GM21576 (cell line): ENCODE results near the gene HBB.
"Not testable (repeated sequence)": the region's sequence is repeated elsewhere in the genome, so short reads cannot be mapped to it uniquely, and the experiment has no call there.

Source experiments
- ATAC-seq: cut with Tn5 transposase; IDR thresholded peaks from one replicate; pipeline ENCODE4 v1.9.1; 2021; ENCODE audit warnings: mild to moderate bottlenecking, moderate library complexity; ENCODE audit not compliant: unreplicated experiment

The HBB gene

DNA sequence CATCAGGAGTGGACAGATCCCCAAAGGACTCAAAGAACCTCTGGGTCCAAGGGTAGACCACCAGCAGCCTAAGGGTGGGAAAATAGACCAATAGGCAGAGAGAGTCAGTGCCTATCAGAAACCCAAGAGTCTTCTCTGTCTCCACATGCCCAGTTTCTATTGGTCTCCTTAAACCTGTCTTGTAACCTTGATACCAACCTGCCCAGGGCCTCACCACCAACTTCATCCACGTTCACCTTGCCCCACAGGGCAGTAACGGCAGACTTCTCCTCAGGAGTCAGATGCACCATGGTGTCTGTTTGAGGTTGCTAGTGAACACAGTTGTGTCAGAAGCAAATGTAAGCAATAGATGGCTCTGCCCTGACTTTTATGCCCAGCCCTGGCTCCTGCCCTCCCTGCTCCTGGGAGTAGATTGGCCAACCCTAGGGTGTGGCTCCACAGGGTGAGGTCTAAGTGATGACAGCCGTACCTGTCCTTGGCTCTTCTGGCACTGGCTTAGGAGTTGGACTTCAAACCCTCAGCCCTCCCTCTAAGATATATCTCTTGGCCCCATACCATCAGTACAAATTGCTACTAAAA lies at the start of gene HBB:
TSS of gene HBB (minus strand) at position 340 of the 579 bp plus-strand sequence. CDS start at position 290, 50 bp downstream.
- no peak for ATAC-seq

- no peak for ATAC-seq
Measured at GRCh38 chr11:5275369-5276110, 48.7 kb upstream of the HBB start.

GRCh38 chr11:5274395-5274794 lies 47.5 kb upstream of the HBB start:
- ATAC-seq, result no peak

GRCh38 chr11:5272395-5273017 lies 45.6 kb upstream of the HBB start:
- ATAC-seq, result no peak

DNA sequence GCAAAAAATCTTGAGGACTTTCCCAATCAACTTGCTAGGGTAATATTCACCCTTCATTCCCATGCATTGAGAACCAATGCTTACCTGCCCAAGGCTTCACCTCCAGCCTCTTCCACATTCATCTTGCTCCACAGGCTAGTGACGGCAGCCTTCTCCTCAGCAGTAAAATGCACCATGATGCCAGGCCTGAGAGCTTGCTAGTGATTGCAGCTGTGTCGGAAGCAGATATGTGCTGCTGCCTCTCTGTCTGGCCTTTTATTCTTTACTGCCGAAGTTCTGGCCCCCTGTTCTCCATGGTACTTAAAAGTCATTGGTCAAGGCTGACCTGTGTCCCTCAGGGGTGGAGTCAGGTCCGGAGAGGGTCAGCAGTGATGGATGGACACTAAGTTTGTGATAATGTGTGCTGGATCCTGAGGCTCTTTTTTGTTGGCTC lies 42.9 kb upstream of the HBB start, which contains the start of gene HBE1:
TSS of gene HBE1 (minus strand) at position 231 of the 433 bp plus-strand sequence. CDS start at position 176, 55 bp downstream.
- no peak for ATAC-seq

GRCh38 chr11:5267033-5267563 lies 40.2 kb upstream of the HBB start:
- no peak for ATAC-seq

- ATAC-seq, result no peak
Measured at GRCh38 chr11:5266609-5267008, 39.7 kb upstream of the HBB start.

DNA sequence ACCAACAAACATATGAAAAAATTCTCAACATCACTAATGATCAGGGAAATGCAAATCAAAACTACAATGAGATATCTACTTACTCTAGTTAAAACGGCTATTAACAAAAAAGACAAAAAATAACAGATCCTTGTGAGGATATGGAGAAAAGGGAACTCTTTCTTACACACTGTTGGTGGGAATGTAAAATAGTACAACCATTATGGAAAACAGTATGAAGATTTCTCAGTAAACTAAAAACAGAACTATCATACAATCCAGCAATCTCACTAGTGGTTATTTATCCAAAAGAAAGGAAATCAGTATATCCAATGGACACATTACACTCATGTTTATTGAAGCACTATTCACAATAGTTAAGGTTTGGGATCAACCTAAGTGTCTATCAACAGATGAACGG lies 39.0 kb upstream of the HBB start:
- ATAC-seq, result no peak

GRCh38 chr11:5258543-5259262 lies 31.8 kb upstream of the HBB start:
- no peak for ATAC-seq

- ATAC-seq, result no peak
Measured at GRCh38 chr11:5257296-5257695, 30.4 kb upstream of the HBB start.

DNA sequence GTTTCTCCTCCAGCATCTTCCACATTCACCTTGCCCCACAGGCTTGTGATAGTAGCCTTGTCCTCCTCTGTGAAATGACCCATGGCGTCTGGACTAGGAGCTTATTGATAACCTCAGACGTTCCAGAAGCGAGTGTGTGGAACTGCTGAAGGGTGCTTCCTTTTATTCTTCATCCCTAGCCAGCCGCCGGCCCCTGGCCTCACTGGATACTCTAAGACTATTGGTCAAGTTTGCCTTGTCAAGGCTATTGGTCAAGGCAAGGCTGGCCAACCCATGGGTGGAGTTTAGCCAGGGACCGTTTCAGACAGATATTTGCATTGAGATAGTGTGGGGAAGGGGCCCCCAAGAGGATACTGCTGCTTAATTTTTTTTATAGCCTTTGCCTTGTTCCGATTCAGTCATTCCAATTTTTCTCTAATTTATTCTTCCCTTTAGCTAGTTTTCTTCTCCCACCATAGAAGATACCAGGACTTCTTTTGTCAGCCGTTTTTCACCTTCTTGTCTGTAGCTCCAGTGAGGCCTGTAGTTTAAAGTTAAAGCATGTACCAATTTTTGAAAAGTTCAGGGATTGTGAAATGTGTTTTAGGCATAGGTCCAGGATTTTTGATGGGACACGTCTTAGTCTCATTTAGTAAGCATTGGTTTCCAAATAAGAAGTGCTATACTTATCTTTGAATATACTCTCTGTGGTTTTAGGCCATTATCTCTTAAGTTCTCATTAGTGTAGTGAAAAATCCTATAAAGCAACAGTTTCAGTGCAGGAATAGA lies 28.0 kb upstream of the HBB start, which contains the start of gene HBG2:
TSS of gene HBG2 (minus strand) at position 136 of the 768 bp plus-strand sequence. CDS start at position 83, 53 bp downstream.
- not testable (repeated sequence) for ATAC-seq

DNA sequence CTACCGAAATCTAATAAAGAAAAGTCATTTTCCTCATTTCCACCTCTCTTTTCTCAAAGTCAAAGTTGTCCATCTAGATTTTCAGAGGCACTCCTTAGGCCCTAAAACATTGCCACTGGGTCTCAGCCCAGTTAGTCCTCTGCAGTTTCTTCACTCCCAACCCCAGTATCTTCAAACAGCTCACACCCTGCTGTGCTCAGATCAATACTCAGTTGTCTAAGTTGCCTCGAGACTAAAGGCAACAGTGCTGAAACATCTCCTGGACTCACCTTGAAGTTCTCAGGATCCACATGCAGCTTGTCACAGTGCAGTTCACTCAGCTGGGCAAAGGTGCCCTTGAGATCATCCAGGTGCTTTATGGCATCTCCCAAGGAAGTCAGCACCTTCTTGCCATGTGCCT lies 27.2 kb upstream of the HBB start:
- not testable (repeated sequence) for ATAC-seq

DNA sequence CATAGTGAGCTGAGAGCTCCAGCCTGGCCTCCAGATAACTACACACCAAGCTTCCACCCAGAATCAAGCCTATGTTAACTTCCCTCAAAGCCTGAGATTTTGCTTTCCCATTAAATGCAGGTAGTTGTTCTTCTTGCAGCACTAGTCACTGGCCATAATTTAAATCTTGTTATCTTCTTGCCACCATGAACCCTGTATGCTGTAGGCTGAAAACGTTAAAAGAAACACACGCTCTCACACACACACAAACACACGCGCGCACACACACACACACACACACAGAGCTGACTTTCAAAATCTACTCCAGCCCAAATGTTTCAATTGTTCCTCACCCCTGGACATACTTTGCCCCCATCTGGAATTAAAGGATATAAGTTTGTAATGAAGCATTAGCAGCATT lies 26.6 kb upstream of the HBB start:
- ATAC-seq, result not testable (repeated sequence)

GRCh38 chr11:5252919-5253265 lies 26.0 kb upstream of the HBB start:
- no peak for ATAC-seq

- ATAC-seq, result no peak
Measured at GRCh38 chr11:5252192-5252918, 25.5 kb upstream of the HBB start.

GRCh38 chr11:5251746-5252145 lies 24.9 kb upstream of the HBB start:
- ATAC-seq, result no peak

GRCh38 chr11:5250543-5251204 lies 23.8 kb upstream of the HBB start:
- no peak for ATAC-seq

DNA sequence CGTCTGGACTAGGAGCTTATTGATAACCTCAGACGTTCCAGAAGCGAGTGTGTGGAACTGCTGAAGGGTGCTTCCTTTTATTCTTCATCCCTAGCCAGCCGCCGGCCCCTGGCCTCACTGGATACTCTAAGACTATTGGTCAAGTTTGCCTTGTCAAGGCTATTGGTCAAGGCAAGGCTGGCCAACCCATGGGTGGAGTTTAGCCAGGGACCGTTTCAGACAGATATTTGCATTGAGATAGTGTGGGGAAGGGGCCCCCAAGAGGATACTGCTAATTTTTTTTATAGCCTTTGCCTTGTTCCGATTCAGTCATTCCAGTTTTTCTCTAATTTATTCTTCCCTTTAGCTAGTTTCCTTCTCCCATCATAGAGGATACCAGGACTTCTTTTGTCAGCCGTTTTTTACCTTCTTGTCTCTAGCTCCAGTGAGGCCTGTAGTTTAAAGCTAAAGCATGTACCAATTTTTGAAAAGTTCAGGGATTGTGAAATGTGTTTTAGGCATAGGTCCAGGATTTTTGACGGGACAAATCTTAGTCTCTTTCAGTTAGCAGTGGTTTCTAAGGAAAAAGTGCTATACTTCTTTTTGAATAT lies 23.0 kb upstream of the HBB start, which contains the start of gene HBG1:
TSS of gene HBG1 (minus strand) at position 51 of the 590 bp plus-strand sequence. CDS start 53 bp downstream, outside the sequence.
- not testable (repeated sequence) for ATAC-seq
